ENCODE results near the gene TDRD3. TPM values are rescaled to one million over a fixed set of nuclear protein-coding genes. Genes with fewer than 3 reads are reported as not detected.
"Not testable (repeated sequence)": the region's sequence is repeated elsewhere in the genome, so short reads cannot be mapped to it uniquely, and the experiment has no call there.

TDRD3 gene
- total RNA-seq, 2 experiments from 2014 or later: 16.4 to 16.5 TPM

- H3K36me3 Mint-ChIP-seq: no peaks in the 10 kb centered on the region
- intact Hi-C loops (cut with micrococcal nuclease): no loop called here
Observed at GRCh38 chr13:60372141-60372540, 24.9 kb upstream of the TDRD3 start.

GRCh38 chr13:60379282-60379681 lies 17.7 kb upstream of the TDRD3 start:
- CTCF ChIA-PET; H3K4me1 Mint-ChIP-seq (ENCODE audit: low read depth): not testable (repeated sequence)

More at GRCh38 chr13:60372141-60372540, 24.9 kb upstream of the TDRD3 start:
- no peak for DNase-seq
- Mint-ChIP-seq H3K4me3 (no peak overlapping the region), H3K27me3 (no peaks in the 10 kb centered on the region), H3K9me3 (peaks cover 5% of the 10 kb centered on the region), H3K27ac (no peak overlapping the region), H3K4me1 (ENCODE audit: low read depth) (peaks cover 2% of the 10 kb centered on the region)
- ChIA-PET CTCF (no interaction called here), POLR2A (no interaction called here)

GRCh38 chr13:60379837-60380565 lies 17.0 kb upstream of the TDRD3 start:
- H3K4me3 Mint-ChIP-seq: no peak overlapping the region
- POLR2A ChIA-PET: no interaction called here
- no peak for DNase-seq
- H3K27me3 Mint-ChIP-seq: peaks cover 4% of the 10 kb centered on the region
- CTCF ChIA-PET: no interaction called here
- H3K36me3 Mint-ChIP-seq: no peaks in the 10 kb centered on the region
- no peaks in the 10 kb centered on the region for H3K4me1 Mint-ChIP-seq (ENCODE audit: low read depth)
- H3K9me3 Mint-ChIP-seq: peaks cover 2% of the 10 kb centered on the region
- H3K27ac Mint-ChIP-seq: no peak overlapping the region
- intact Hi-C loops (cut with micrococcal nuclease): no loop called here

More at GRCh38 chr13:60379282-60379681, 17.7 kb upstream of the TDRD3 start:
- POLR2A ChIA-PET; H3K36me3 Mint-ChIP-seq; H3K4me3 Mint-ChIP-seq; intact Hi-C loops (cut with micrococcal nuclease); H3K27ac Mint-ChIP-seq; H3K27me3 Mint-ChIP-seq; H3K9me3 Mint-ChIP-seq; DNase-seq: not testable (repeated sequence)

- Mint-ChIP-seq H3K9me3 (no peaks in the 10 kb centered on the region), H3K4me3 (no peak overlapping the region), H3K27ac (no peak overlapping the region), H3K27me3 (peaks cover 10% of the 10 kb centered on the region), H3K36me3 (no peaks in the 10 kb centered on the region), H3K4me1 (ENCODE audit: low read depth) (no peaks in the 10 kb centered on the region)
- POLR2A ChIA-PET: no interaction called here
- no peak for DNase-seq
- intact Hi-C loops (cut with micrococcal nuclease): no loop called here
- CTCF ChIA-PET: no interaction called here
Observed at GRCh38 chr13:60384911-60385310, 12.1 kb upstream of the TDRD3 start.

- CTCF ChIA-PET: no interaction called here
- Mint-ChIP-seq H3K9me3 (no peaks in the 10 kb centered on the region), H3K27ac (no peak overlapping the region), H3K27me3 (peaks cover 10% of the 10 kb centered on the region), H3K36me3 (no peaks in the 10 kb centered on the region), H3K4me1 (ENCODE audit: low read depth) (no peaks in the 10 kb centered on the region), H3K4me3 (no peak overlapping the region)
- POLR2A ChIA-PET: no interaction called here
- no peak for DNase-seq
- intact Hi-C loops (cut with micrococcal nuclease): no loop called here
Observed at GRCh38 chr13:60386250-60386649, 10.8 kb upstream of the TDRD3 start.

GRCh38 chr13:60392131-60392530 lies 4.9 kb upstream of the TDRD3 start:
- H3K36me3 Mint-ChIP-seq: no peaks in the 10 kb centered on the region
- no peak overlapping the region for H3K4me3 Mint-ChIP-seq
- no peaks in the 10 kb centered on the region for H3K9me3 Mint-ChIP-seq
- no peaks in the 10 kb centered on the region for H3K4me1 Mint-ChIP-seq (ENCODE audit: low read depth)
- no peak for DNase-seq
- CTCF ChIA-PET: no interaction called here
- POLR2A ChIA-PET: no interaction called here
- intact Hi-C loops (cut with micrococcal nuclease): no loop called here
- H3K27me3 Mint-ChIP-seq: no peaks in the 10 kb centered on the region
- H3K27ac Mint-ChIP-seq: no peak overlapping the region

GRCh38 chr13:60395971-60396782 lies 843 bp upstream of the TDRD3 start:
- peak; percentile 93 for DNase-seq

GRCh38 chr13:60397704-60398378 lies 821 bp downstream of the TDRD3 start:
- DNase-seq: peak; percentile 60
- H3K9me3 Mint-ChIP-seq: no peaks in the 10 kb centered on the region
- H3K4me3 Mint-ChIP-seq: peak overlapping the region; percentile 87
- intact Hi-C loops (cut with micrococcal nuclease): loop anchor here (2.0 kb wide), 1 partner anchor 1007 kb away; no protein-coding TSS in a partner anchor
- ChIA-PET CTCF (interaction anchor here (1.5 to 2.3 kb wide), 2 partner anchors 30 to 33 kb away, joined by 10 to 12 read pairs; no protein-coding TSS in a partner anchor), POLR2A (interaction anchor here (0.9 to 1.9 kb wide), 3 partner anchors 19 to 33 kb away, joined by 3 to 6 read pairs (median 3); no protein-coding TSS in a partner anchor)
- peak overlapping the region; percentile 94 for H3K27ac Mint-ChIP-seq
- H3K36me3 Mint-ChIP-seq: peaks cover 3% of the 10 kb centered on the region
- no peaks in the 10 kb centered on the region for H3K27me3 Mint-ChIP-seq
- H3K4me1 Mint-ChIP-seq (ENCODE audit: low read depth): peaks cover 32% of the 10 kb centered on the region

More at GRCh38 chr13:60395971-60396782, 843 bp upstream of the TDRD3 start:
- no peaks in the 10 kb centered on the region for H3K27me3 Mint-ChIP-seq
- H3K4me3 Mint-ChIP-seq: peak overlapping the region; percentile 90
- intact Hi-C loops (cut with micrococcal nuclease): loop anchor here (1.0 to 2.0 kb wide), 5 partner anchors 21 to 1005 kb away; partner anchors contain the start of gene DIAPH3
- peaks cover 24% of the 10 kb centered on the region for H3K4me1 Mint-ChIP-seq (ENCODE audit: low read depth)
- H3K9me3 Mint-ChIP-seq: no peaks in the 10 kb centered on the region
- ChIA-PET POLR2A (interaction anchor here (1.0 to 1.9 kb wide), 3 partner anchors 20 to 232 kb away, joined by 3 to 6 read pairs (median 4); no protein-coding TSS in a partner anchor), CTCF (interaction anchor here (0.9 to 2.3 kb wide), 8 partner anchors 11 to 234 kb away, joined by 3 to 12 read pairs (median 6); no protein-coding TSS in a partner anchor)
- H3K36me3 Mint-ChIP-seq: peaks cover 3% of the 10 kb centered on the region
- peak overlapping the region; percentile 95 for H3K27ac Mint-ChIP-seq

GRCh38 chr13:60398379-60398891 lies 1.4 kb downstream of the TDRD3 start:
- H3K27ac Mint-ChIP-seq: peak overlapping the region; percentile 94
- no peaks in the 10 kb centered on the region for H3K9me3 Mint-ChIP-seq
- H3K4me1 Mint-ChIP-seq (ENCODE audit: low read depth): peaks cover 34% of the 10 kb centered on the region
- H3K36me3 Mint-ChIP-seq: peaks cover 3% of the 10 kb centered on the region
- no peak for DNase-seq
- ChIA-PET POLR2A (interaction anchor here (0.9 to 1.9 kb wide), 3 partner anchors 18 to 32 kb away, joined by 3 to 6 read pairs (median 3); no protein-coding TSS in a partner anchor), CTCF (interaction anchor here (1.5 to 2.3 kb wide), 2 partner anchors 29 to 33 kb away, joined by 10 to 12 read pairs; no protein-coding TSS in a partner anchor)
- no peaks in the 10 kb centered on the region for H3K27me3 Mint-ChIP-seq
- peak overlapping the region; percentile 87 for H3K4me3 Mint-ChIP-seq
- intact Hi-C loops (cut with micrococcal nuclease): no loop called here

- Mint-ChIP-seq H3K27ac (peak overlapping the region; percentile 28), H3K4me3 (peak overlapping the region; percentile 45), H3K9me3 (no peaks in the 10 kb centered on the region), H3K4me1 (ENCODE audit: low read depth) (peaks cover 34% of the 10 kb centered on the region), H3K27me3 (no peaks in the 10 kb centered on the region), H3K36me3 (peaks cover 3% of the 10 kb centered on the region)
- ChIA-PET CTCF (interaction anchor here (1.5 kb wide), 1 partner anchor 28 kb away, joined by 10 read pairs; no protein-coding TSS in a partner anchor), POLR2A (interaction anchor here (1.2 kb wide), 1 partner anchor 30 kb away, joined by 3 read pairs; no protein-coding TSS in a partner anchor)
- intact Hi-C loops (cut with micrococcal nuclease): no loop called here
- DNase-seq: no peak
Observed at GRCh38 chr13:60398907-60399589, 2.0 kb downstream of the TDRD3 start.

- H3K27ac Mint-ChIP-seq: no peak overlapping the region
- POLR2A ChIA-PET: no interaction called here
- H3K4me1 Mint-ChIP-seq (ENCODE audit: low read depth): peaks cover 45% of the 10 kb centered on the region
- no peaks in the 10 kb centered on the region for H3K27me3 Mint-ChIP-seq
- peaks cover 3% of the 10 kb centered on the region for H3K36me3 Mint-ChIP-seq
- no peak for DNase-seq
- CTCF ChIA-PET: interaction anchor here (1.0 kb wide), 1 partner anchor 28 kb away, joined by 3 read pairs; no protein-coding TSS in a partner anchor
- no peaks in the 10 kb centered on the region for H3K9me3 Mint-ChIP-seq
- intact Hi-C loops (cut with micrococcal nuclease): no loop called here
- no peak overlapping the region for H3K4me3 Mint-ChIP-seq
Observed at GRCh38 chr13:60402022-60402421, 5.0 kb downstream of the TDRD3 start.
